Measurements from ENCODE around the gene FADD. TPM values are rescaled to one million over a fixed set of nuclear protein-coding genes. Genes with fewer than 3 reads are reported as not detected.

Gene FADD
- total RNA-seq, 2 donors from 2014 or later = 7.1 to 11.1 TPM

DNA sequence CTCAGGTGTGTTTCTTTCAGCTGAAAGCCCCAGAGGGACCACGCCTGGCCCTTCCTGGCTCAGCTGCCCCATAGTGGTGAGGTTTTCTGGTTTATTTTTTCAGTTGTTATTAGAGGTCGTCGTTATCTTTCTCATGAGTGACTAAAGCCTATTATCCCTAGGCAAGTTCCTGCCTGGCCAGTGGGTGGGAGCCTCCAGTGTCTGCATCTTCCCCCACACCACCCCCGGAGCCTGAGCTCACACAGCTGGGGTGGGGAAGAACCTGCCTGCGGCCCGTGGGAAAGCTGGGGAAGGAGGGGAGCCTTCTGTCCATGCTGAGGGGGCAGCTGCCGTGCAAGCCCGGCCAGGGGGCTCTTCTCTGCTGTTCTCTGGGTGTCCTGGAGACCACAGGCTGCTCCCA, 43.1 kb downstream of the FADD start:
- DNase-seq (ENCODE audit: low spot score) = no peak
- Histone ChIP-seq H3K4me1 (no peaks in the 10 kb centered on the region), H3K27me3 (no peaks in the 10 kb centered on the region), H3K36me3 (no peaks in the 10 kb centered on the region), H3K27ac (no peak overlapping the region), H3K9me3 (no peaks in the 10 kb centered on the region), H3K4me3 (no peak overlapping the region)
- TF ChIP-seq CTCF (IDR thresholded peaks at IDR 0.05) = no peak

DNA sequence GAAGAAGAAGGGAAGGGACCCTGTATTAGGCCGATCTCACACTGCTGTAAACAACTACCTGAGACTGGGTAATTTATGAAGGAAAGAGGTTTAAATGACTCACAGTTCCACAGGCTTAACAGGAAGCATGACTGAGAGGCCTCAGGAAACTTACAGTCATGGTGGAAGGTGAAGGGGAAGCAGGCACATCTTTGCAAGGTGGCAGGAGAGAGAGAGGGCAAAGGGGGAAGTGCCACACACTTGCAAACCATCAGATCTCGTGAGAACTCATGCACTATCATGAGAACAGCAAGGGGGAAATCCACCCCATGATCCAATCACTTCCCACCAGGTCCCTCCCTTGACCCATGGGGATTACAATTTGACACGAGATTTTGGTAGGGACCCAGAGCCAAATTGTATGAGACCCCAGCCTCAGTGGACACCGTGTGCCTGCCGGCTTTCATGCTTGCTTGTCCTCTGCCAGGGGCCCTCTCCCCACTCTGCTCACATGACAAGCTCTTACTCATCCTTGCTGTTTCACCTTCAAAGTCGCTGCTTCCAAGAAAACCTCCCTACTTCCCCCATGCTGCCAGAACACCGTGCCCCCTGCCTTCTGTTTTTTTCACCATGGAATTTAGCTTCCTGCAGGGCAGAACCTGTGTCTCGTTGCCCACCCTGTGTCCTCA, 44.1 kb downstream of the FADD start:
- H3K27me3 ChIP-seq = no peaks in the 10 kb centered on the region
- no peaks in the 10 kb centered on the region for H3K9me3 ChIP-seq
- H3K4me3 ChIP-seq = no peak overlapping the region
- no peak for TF ChIP-seq CTCF (IDR thresholded peaks at IDR 0.05)
- DNase-seq (ENCODE audit: low spot score) = no peak
- no peak overlapping the region for H3K27ac ChIP-seq
- no peaks in the 10 kb centered on the region for H3K36me3 ChIP-seq
- no peaks in the 10 kb centered on the region for H3K4me1 ChIP-seq

DNA sequence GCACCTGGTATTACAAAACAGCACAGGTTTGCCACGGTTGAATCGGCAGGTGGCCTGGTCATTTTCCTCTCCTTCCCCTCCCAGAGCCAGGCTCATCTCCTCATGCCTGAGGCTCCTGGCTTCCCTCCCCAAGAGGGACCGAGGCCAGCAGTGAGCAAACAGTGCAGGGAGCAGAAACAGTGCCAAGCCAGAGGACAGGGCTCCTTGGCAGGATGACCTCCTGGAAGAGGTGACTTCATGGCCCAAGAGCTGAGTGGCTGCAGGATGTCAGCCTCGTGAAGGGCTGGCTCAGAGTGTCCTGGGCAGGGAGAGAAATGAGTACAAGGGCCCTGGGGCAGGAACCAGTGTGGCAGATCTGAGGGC, 44.6 kb downstream of the FADD start:
- H3K4me1 ChIP-seq = no peaks in the 10 kb centered on the region
- H3K27me3 ChIP-seq = no peaks in the 10 kb centered on the region
- no peak for TF ChIP-seq CTCF (IDR thresholded peaks at IDR 0.05)
- no peak overlapping the region for H3K4me3 ChIP-seq
- no peak for DNase-seq (ENCODE audit: low spot score)
- H3K27ac ChIP-seq = no peak overlapping the region
- no peaks in the 10 kb centered on the region for H3K36me3 ChIP-seq
- no peaks in the 10 kb centered on the region for H3K9me3 ChIP-seq

- Histone ChIP-seq H3K9me3 (no peaks in the 10 kb centered on the region), H3K4me3 (no peak overlapping the region), H3K4me1 (no peaks in the 10 kb centered on the region), H3K27ac (no peak overlapping the region), H3K27me3 (no peaks in the 10 kb centered on the region), H3K36me3 (no peaks in the 10 kb centered on the region)
- no peak for TF ChIP-seq CTCF (IDR thresholded peaks at IDR 0.05)
- DNase-seq (ENCODE audit: low spot score) = no peak
These were observed 48.0 kb downstream of the FADD start for GRCh38 chr11:70250876-70251658.

DNA sequence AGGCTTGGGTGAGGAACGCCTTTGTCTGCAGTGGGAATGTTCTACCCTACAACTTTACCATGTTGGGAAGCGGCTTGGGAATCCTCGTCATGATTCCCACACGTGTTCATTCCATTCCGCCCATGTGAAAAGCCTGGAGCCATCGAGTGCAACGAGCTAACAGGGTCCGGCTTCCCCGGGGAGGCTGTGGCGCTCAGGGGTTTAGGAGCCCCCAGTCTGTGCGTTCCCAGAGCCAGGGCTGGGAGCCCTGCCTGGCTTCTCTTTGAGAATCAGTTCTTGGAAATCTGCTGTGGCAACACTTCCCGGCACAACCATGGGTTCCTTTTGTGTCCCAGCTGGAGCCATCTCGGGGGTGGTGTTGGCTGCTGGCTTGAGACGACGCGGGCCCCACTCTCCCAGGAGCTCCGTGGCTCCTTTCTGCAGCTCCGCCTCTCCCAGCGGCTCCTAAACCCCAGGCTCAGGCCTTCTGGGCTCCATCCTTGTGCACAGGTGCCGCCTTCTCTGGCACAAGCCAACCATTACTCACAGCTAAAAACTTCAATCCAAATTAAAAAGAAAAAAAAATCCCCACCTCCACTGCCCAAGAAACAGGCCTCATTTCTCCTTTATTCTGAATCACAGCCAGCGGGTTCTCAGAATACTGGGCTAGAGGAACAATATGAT, 48.7 kb downstream of the FADD start:
- H3K27ac ChIP-seq = no peak overlapping the region
- H3K4me1 ChIP-seq = no peaks in the 10 kb centered on the region
- no peak for TF ChIP-seq CTCF (IDR thresholded peaks at IDR 0.05)
- no peaks in the 10 kb centered on the region for H3K27me3 ChIP-seq
- DNase-seq (ENCODE audit: low spot score) = no peak
- no peak overlapping the region for H3K4me3 ChIP-seq
- H3K36me3 ChIP-seq = no peaks in the 10 kb centered on the region
- no peaks in the 10 kb centered on the region for H3K9me3 ChIP-seq
